Testis (tissue), 3 donors: ENCODE data around the gene CPE. TPM values are rescaled to one million over a fixed set of nuclear protein-coding genes. Genes with fewer than 3 reads are reported as not detected.

Experiments
- DNase-seq: peaks from one replicate; pipeline ENCODE4 v3.0.0-alpha.2; 2019
- H3K27ac ChIP-seq, 2 donors: fragments of 200-600 bp; sonication (generic); one replicate each; pipeline ENCODE4 v1.5.1; 2019
- H3K27me3 ChIP-seq: fragments of 200-600 bp; sonication (generic); one replicate; pipeline ENCODE4 v1.5.1; 2019
- H3K36me3 ChIP-seq: fragments of 200-600 bp; sonication (generic); one replicate; pipeline ENCODE4 v1.5.1; 2017; ENCODE audit warnings: low read depth; ENCODE audit errors: missing control alignments
- H3K4me1 ChIP-seq: fragments of 200-600 bp; sonication (generic); one replicate; pipeline ENCODE4 v1.5.1; 2019
- H3K4me3 ChIP-seq, 2 donors: fragments of 200-600 bp; sonication (generic); one replicate each; pipeline ENCODE4 v1.5.1; 2017 to 2019
- H3K9me3 ChIP-seq: fragments of 200-600 bp; sonication (generic); one replicate; pipeline ENCODE4 v1.5.1; 2017
- POLR2A ChIP-seq: fragments of 450-650 bp; IDR thresholded peaks from one replicate; pipeline ENCODE4 v1.6.1; 2017; ENCODE audit warnings: antibody characterized with exemption, mild to moderate bottlenecking, moderate library complexity
- WGBS, 2 donors: methylation state at CpG; one replicate each; pipeline ENCODE4 v1.1.5; 2018; 5-methylcytosine and 5-hydroxymethylcytosine counted together
- intact Hi-C: fragments of 100-400 bp; cut with DNase I; formaldehyde crosslinking; loops from one replicate; pipeline ENCODE4 v1.15.1; 2023; ENCODE audit warnings: low total_unique reads
- polyA plus RNA-seq: library from polyadenylated mRNA; stranded (reverse); fragments of 350-450 nt; fragmentation: Illumina TruSeq; extraction: RNeasy Lipid Tissue Mini Kit (QIAGEN cat#74804); gene quantifications from one replicate; pipeline ENCODE4 v1.2.3, GENCODE V29; 2014; ENCODE audit warnings: low read depth, low replicate concordance; ENCODE audit not compliant: insufficient read depth
- total RNA-seq, 2 donors: library from RNA; depleted of rRNA; stranded (reverse); fragments of >200 nt; gene quantifications; one replicate each; pipeline ENCODE4 v1.2.3, GENCODE V29; 2016
- TF ChIP-seq, protein P1 (sequence below), 3 experiments: fragments of 450-650 bp in 2 of 3; fragments of 200-600 bp in 1 of 3; sonication (generic) in 1 of 3; IDR thresholded peaks; one replicate each; pipeline ENCODE4 v1.5.1; 2016 to 2019; ENCODE audit warnings: antibody characterized with exemption in 3 of 3, mild to moderate bottlenecking in 2 of 3, moderate library complexity in 1 of 3

CPE gene
- total and polyA plus RNA-seq, 3 donors from 2014 or later = 290 to 589 (median 324) TPM

DNA sequence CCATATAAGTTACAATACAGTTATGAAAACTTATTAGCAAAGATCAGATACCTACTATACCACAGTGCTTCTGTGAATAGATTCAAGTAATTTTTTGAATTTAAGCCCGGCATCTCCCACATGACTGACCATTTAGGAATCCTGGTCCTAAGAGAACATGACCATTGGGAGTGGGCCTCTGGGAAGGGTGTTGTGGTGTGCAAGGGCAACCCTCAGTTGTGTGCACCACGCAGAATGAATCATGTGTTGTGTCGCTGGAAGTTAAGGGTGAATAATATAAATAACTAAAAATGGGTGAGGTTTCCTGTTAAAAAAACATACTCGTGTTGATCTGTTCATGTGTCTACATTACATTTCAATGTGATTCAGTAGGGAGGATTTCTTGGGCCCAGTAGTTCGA lies 15.5 kb downstream of the CPE start:
- no peak overlapping the region for H3K4me3 ChIP-seq
- no peak for DNase-seq
- TF ChIP-seq POLR2A = no peak
- TF ChIP-seq, protein P1, sequence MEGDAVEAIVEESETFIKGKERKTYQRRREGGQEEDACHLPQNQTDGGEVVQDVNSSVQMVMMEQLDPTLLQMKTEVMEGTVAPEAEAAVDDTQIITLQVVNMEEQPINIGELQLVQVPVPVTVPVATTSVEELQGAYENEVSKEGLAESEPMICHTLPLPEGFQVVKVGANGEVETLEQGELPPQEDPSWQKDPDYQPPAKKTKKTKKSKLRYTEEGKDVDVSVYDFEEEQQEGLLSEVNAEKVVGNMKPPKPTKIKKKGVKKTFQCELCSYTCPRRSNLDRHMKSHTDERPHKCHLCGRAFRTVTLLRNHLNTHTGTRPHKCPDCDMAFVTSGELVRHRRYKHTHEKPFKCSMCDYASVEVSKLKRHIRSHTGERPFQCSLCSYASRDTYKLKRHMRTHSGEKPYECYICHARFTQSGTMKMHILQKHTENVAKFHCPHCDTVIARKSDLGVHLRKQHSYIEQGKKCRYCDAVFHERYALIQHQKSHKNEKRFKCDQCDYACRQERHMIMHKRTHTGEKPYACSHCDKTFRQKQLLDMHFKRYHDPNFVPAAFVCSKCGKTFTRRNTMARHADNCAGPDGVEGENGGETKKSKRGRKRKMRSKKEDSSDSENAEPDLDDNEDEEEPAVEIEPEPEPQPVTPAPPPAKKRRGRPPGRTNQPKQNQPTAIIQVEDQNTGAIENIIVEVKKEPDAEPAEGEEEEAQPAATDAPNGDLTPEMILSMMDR (IDR thresholded peaks at IDR 0.05) = no peak
- no peaks in the 10 kb centered on the region for H3K4me1 ChIP-seq
- no peaks in the 10 kb centered on the region for H3K27me3 ChIP-seq
- 83 to 89% methylated on average over 5 of the region's 5 CpGs for WGBS, 2 donors
- intact Hi-C loops = no loop called here
- H3K9me3 ChIP-seq = no peaks in the 10 kb centered on the region
- no peak overlapping the region for H3K27ac ChIP-seq
- no peaks in the 10 kb centered on the region for H3K36me3 ChIP-seq

- Histone ChIP-seq H3K27ac (no peak overlapping the region), H3K27me3 (no peaks in the 10 kb centered on the region), H3K4me3 (no peak overlapping the region), H3K36me3 (no peaks in the 10 kb centered on the region), H3K4me1 (no peaks in the 10 kb centered on the region), H3K9me3 (no peaks in the 10 kb centered on the region)
- WGBS, 2 donors = 28 to 38% methylated on average over 1 of the region's 1 CpG
- TF ChIP-seq POLR2A = no peak
- TF ChIP-seq, protein P1 (IDR thresholded peaks at IDR 0.05) = no peak
- no peak for DNase-seq
- intact Hi-C loops = no loop called here
These were observed 19.8 kb downstream of the CPE start for GRCh38 chr4:165398570-165398969.

GRCh38 chr4:165402375-165402774 lies 23.6 kb downstream of the CPE start:
- Histone ChIP-seq H3K27ac (no peak overlapping the region), H3K36me3 (no peaks in the 10 kb centered on the region), H3K27me3 (no peaks in the 10 kb centered on the region), H3K4me1 (no peaks in the 10 kb centered on the region), H3K9me3 (no peaks in the 10 kb centered on the region), H3K4me3 (no peak overlapping the region)
- DNase-seq = no peak
- intact Hi-C loops = no loop called here
- 90 to 92% methylated on average over 9 of the region's 9 CpGs for WGBS, 2 donors
- TF ChIP-seq, protein P1 (IDR thresholded peaks at IDR 0.05) = no peak
- TF ChIP-seq POLR2A = no peak

DNA sequence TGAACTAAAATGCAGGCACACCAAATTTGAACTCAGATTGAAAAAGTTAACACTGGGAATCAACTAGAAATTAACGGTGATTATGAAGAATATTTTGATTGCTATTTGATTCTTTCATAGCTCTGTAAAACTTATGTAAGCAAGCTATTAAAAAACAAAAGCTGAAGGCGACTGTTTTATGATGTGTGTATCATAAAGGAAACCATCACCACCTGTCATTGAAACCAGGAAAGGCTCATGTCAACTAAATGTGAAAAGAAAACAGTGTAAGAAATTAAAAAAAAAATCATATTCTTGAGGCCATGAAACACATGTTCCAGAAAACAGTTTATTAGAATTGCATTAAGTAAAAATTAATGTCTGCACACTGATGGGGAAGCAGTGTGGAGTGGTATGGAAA lies 24.2 kb downstream of the CPE start:
- 92% methylated on average over 2 of the region's 2 CpGs for WGBS, 2 donors
- TF ChIP-seq POLR2A = no peak
- TF ChIP-seq, protein P1 (IDR thresholded peaks at IDR 0.05) = no peak
- Histone ChIP-seq H3K4me3 (no peak overlapping the region), H3K9me3 (no peaks in the 10 kb centered on the region), H3K4me1 (no peaks in the 10 kb centered on the region), H3K27ac (no peak overlapping the region), H3K36me3 (no peaks in the 10 kb centered on the region), H3K27me3 (no peaks in the 10 kb centered on the region)
- no peak for DNase-seq
- intact Hi-C loops = no loop called here

DNA sequence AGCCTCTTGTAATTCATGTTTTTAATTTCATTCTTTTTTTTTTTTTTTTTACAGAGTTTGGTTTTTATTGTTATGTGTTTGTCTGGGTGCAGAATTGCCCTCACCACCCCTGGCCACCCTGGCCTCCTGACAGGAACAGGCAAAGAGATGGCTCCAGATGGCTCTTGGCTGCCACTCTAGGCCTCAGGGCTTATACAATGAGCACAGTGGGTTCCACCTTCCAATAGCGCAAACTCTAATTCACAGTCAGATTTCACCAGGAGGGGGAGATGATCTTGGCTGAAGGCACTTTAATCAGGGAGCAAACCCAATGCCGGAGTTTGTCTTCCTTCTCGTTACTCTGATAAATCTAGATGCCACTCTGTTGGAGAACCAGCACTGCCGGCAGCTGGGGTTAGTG lies 24.8 kb downstream of the CPE start:
- intact Hi-C loops = no loop called here
- Histone ChIP-seq H3K27ac (no peak overlapping the region), H3K36me3 (no peaks in the 10 kb centered on the region), H3K27me3 (no peaks in the 10 kb centered on the region), H3K4me3 (no peak overlapping the region), H3K4me1 (no peaks in the 10 kb centered on the region), H3K9me3 (no peaks in the 10 kb centered on the region)
- TF ChIP-seq POLR2A = no peak
- TF ChIP-seq, protein P1 (IDR thresholded peaks at IDR 0.05) = no peak
- no peak for DNase-seq
- WGBS, 2 donors = 93 to 98% methylated on average over 4 of the region's 4 CpGs
